ENCODE results near the gene HNRNPDL. TPM values are rescaled to one million over a fixed set of nuclear protein-coding genes. Genes with fewer than 3 reads are reported as not detected.
"Not testable (repeated sequence)": the region's sequence is repeated elsewhere in the genome, so short reads cannot be mapped to it uniquely, and the experiment has no call there.

The HNRNPDL gene
- total and polyA plus RNA-seq, 2 of the 4 experiments (the other 2 are of a cell fraction), result 52.9 to 276 TPM

DNA sequence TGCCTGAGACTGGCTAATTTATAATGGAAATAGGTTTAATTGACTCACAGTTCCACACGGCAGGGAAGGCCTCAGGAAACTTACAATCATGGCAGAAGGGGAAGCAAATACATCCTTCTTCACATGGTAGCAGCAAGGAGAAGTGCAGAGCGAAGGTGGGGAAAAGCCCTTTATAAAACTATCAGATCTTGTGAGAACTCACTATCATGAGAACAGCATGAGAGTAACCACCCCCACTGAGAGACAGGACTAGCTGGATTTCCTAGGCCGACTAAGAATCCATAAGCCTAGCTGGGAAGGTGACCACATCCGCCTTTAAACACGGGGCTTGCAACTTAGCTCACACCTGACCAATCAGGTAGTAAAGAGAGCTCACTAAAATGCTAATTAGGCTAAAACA is 42.8 kb upstream of the HNRNPDL start:
- H3K9me1 ChIP-seq (ENCODE audit: insufficient read depth, low read length); H3K23ac ChIP-seq (ENCODE audit: low read depth, low read length); H3K4me1 ChIP-seq (ENCODE audit: control insufficient read depth, insufficient read depth, low read length); H4K5ac ChIP-seq (ENCODE audit: low read depth, low read length); H2BK20ac ChIP-seq (ENCODE audit: low read depth, low read length); dilution Hi-C loops (cut with HindIII; ENCODE audit: low sequenced_read_pairs, unreplicated experiment); POLR2A ChIA-PET (ENCODE audit: unreplicated experiment); H3K4me3 ChIP-seq (ENCODE audit: insufficient read depth, low read depth, low read length); H2AK5ac ChIP-seq (ENCODE audit: low read depth, low read length); H4K20me1 ChIP-seq (ENCODE audit: insufficient read depth, low read length); H2AFZ ChIP-seq (replicated peaks; ENCODE audit: low read length, poor library complexity); DNase-seq; BruUV-seq (replicated peaks); H2AK9ac ChIP-seq (replicated peaks; ENCODE audit: low read depth, low read length, poor library complexity); H3K4ac ChIP-seq (ENCODE audit: low read depth, low read length); H3K14ac ChIP-seq (replicated peaks; ENCODE audit: low read depth, low read length); H3K36me3 ChIP-seq (ENCODE audit: control insufficient read depth, insufficient read depth, low read length); H3K18ac ChIP-seq (ENCODE audit: low read depth, low read length); H3K9ac ChIP-seq (ENCODE audit: low read depth, low read length); in situ Hi-C loops (cut with MboI; ENCODE audit: low sequenced_read_pairs); CTCF ChIA-PET; H3K4me2 ChIP-seq (ENCODE audit: low read depth, low read length); H2BK120ac ChIP-seq (ENCODE audit: low read depth, low read length); H3K27ac ChIP-seq (ENCODE audit: insufficient read depth, low read length); H3K27me3 ChIP-seq (ENCODE audit: control insufficient read depth, insufficient read depth, low read length); H3K79me1 ChIP-seq (ENCODE audit: low read depth in 1 of 2, low read length in 2 of 2); intact Hi-C loops (cut with micrococcal nuclease); ATAC-seq (ENCODE audit: low read depth); H4K91ac ChIP-seq (ENCODE audit: insufficient read depth, low read depth, low read length); H2BK5ac ChIP-seq (ENCODE audit: low read depth, low read length, poor library complexity, severe bottlenecking); H3K56ac ChIP-seq (ENCODE audit: extremely low read depth, insufficient read depth, low read length); H2BK15ac ChIP-seq (ENCODE audit: low read depth, low read length); H4K8ac ChIP-seq (ENCODE audit: low read depth in 2 of 2, low read length in 2 of 2); H3K9me3 ChIP-seq (ENCODE audit: control insufficient read depth, insufficient read depth, low read length): not testable (repeated sequence)
- WGBS, 2 experiments (ENCODE audit: extremely low coverage in 2 of 2, insufficient read length in 1 of 2), result no CpG with 5 or more reads among the region's 5 CpGs

Measured in IMR-90 (cell line).